Choroid plexus epithelial cell (primary cell): ENCODE data around the gene MTA2.
"Not testable (repeated sequence)": the region's sequence is repeated elsewhere in the genome, so short reads cannot be mapped to it uniquely, and the experiment has no call there.

Source experiments
- DNase-seq: peaks from one replicate; pipeline ENCODE4 v3.0.0-alpha.2; 2010; ENCODE audit warnings: low read depth
- H3K4me3 ChIP-seq: 2 replicates; pipeline ENCODE4 v1.5.1; 2011; ENCODE audit warnings: low read depth, mild to moderate bottlenecking, control low read depth, low read length, moderate library complexity
- TF ChIP-seq, protein P1 (sequence below): conservative IDR thresholded peaks from 2 replicates; pipeline ENCODE4 v1.5.1; 2011; ENCODE audit warnings: low read depth, mild to moderate bottlenecking, control low read depth, inconsistent platforms, low read length, moderate library complexity

Gene MTA2

DNA sequence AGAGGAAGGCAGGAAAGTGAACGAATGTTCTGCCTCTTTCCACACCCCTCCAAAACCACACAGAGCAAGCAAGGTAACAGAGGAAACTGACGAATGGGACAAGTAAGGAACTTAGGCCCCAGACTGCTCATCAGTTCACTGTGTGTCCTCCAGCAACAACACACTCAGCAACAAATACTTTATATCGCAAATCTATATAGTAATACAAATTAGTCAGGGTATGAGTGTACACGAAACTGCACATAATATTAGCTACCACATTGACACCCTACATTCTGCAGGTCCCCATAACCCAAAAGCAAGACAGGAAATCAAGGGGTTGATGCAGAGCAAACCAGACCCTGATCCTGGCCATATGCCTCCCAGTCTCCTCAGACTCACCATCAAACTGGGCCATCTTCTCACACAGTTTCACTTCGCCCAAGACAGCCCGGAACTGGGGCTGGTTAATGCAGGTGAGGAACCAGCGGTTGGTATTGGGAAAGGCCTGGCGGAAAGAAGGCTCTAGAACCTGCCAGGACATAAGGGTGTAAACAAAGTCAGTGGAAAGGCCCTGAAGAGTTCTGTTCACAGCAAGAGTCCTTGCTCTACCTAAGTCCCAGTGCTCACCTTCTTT, 34.5 kb downstream of the MTA2 start:
- no peak for DNase-seq
- TF ChIP-seq, protein P1, sequence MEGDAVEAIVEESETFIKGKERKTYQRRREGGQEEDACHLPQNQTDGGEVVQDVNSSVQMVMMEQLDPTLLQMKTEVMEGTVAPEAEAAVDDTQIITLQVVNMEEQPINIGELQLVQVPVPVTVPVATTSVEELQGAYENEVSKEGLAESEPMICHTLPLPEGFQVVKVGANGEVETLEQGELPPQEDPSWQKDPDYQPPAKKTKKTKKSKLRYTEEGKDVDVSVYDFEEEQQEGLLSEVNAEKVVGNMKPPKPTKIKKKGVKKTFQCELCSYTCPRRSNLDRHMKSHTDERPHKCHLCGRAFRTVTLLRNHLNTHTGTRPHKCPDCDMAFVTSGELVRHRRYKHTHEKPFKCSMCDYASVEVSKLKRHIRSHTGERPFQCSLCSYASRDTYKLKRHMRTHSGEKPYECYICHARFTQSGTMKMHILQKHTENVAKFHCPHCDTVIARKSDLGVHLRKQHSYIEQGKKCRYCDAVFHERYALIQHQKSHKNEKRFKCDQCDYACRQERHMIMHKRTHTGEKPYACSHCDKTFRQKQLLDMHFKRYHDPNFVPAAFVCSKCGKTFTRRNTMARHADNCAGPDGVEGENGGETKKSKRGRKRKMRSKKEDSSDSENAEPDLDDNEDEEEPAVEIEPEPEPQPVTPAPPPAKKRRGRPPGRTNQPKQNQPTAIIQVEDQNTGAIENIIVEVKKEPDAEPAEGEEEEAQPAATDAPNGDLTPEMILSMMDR: no peak
- no peak overlapping the region for H3K4me3 ChIP-seq

DNA sequence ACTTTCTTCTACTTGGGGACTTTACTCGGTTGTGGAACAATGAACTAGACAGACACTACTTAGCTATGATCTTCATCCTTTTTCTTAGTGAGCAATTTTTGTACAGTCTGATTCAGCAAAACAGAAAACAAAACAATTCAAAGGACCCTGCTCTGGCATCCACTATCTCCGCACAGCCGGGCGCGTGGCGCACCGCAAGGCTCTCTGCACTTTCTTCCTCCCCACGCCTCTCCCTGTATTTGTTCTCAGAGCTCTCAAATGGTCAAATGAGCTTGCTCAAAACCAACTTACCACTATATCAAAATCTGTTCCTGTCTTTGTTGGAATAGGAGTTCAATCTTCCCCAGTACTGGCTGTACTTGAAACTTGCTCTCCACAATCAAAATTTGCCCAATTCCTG, 35.4 kb downstream of the MTA2 start:
- no peak overlapping the region for H3K4me3 ChIP-seq
- DNase-seq: no peak
- TF ChIP-seq, protein P1: no peak

DNA sequence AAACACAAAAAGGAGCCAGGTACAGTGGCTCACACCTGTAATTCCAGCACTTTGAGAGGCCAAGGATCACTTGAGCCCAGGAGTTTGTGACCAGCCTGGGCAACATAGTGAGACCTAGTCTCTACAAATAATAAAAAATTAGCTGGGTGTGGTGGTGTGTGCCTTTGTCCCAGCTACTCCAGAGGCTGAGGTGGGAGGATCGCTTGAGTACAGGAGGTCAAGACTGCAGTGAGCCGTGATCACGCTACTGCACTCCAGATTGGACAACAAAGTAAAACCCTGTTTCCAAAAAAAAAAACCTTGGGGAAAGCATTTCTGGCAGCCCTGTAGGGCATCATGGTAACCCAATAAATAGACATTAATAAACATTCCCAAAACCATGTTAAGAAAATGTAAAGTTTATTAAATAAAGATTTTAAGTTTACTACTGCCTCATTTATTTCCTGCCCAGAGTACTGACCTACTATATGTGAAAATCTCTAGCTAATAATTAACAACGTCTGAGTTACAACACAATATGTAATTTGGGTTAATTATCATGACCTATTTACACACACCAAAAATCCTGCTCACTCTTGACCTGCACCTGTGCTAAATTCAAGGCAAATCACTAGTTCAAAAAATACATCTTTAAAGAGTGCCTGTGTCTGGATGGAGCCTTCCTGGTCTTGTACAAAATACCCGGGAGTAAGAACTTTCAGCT, 36.4 kb downstream of the MTA2 start:
- TF ChIP-seq, protein P1: no peak
- DNase-seq: no peak
- H3K4me3 ChIP-seq: no peak overlapping the region

DNA sequence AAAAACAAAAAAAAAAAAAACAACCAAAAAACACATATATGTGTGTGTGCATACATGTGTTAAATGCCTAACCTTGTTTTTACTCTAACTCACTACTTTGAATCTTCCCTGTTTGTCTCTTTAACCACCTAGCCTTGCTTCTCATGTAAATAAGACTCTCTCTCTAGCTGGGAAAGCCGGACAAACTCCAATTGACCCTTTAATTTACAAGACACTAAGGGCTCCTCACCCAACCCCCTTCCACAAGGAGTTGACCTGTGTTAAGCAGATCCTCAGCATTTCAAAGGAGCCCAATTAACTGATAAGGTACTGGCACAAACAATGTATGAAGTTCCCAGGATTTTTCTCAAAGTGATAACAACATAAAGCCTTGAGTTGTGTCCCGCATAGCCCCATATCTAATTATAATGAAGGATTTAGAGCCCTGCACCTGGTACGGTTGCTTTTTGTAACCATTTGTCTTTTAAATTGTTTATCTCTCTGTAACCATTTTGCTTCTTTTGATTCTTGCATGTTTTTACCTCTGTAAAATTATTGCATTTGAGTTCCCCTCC, 39.9 kb downstream of the MTA2 start:
- not testable (repeated sequence) for H3K4me3 ChIP-seq, DNase-seq

DNA sequence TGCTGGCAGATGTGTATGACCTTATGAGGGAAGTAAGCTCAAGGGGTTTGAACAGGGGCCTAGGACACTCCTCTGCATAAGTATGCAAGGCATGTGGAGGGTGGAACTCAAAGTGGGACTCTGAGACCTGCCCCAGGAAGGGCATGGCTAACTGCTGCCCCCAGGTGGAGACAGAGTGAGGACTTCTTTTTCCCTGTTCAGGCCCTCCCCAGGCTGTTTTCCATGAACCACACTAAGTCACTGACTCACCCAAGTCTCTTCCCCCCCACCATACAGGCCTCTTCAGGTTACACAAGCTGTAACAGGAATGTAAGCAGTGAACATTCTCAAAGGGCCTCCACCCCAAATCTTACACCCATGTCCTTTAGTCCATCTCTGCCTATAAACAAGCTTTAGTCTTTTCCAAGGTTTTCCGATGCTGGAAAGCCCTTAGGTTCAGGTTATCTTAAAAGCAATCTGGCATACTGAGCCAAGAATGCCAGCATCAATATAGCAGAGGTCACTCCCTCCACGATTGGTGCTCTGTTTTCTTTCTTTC, 41.0 kb downstream of the MTA2 start:
- TF ChIP-seq, protein P1: peak; percentile 96
- peak; percentile 99 for DNase-seq
- no peak overlapping the region for H3K4me3 ChIP-seq

DNA sequence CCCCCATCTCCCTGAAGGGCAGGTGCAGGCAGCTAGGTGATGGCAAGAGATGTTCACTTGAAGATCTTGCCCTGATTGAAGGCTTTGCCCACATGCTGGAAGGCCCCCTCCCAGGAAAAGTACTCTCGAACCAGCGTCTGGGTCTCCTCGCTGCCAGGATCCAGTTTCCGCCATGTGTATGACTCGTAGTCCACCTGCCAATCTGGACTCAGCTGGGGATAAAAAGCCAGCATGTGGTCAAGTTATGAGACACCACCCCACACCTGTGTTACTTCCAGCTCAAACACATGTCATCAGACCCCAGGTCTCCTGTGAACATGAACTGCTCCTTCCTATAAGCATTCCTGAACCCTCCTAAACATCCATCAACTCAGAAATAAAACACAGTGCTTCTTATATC, 42.0 kb downstream of the MTA2 start:
- H3K4me3 ChIP-seq, DNase-seq: not testable (repeated sequence)

DNA sequence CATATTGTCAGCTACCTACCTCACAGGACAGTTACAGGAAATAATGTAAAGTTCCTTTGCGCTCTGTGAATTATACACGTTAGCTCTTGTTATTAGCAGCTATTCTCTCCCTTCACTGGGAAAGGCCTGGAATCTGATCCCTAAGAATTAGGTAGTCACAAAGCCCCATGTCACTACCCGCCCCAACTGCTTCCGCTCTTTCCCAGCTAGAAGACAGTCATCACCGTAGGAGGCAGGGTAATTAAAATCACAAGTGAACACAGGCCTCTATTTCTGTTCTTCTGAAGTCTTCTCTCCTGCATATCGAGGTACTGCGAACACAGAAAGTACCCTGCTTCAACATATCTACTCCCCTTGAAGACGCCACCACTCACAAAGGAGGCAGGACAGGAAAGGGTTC, 42.5 kb downstream of the MTA2 start:
- no peak overlapping the region for H3K4me3 ChIP-seq
- no peak for DNase-seq
- TF ChIP-seq, protein P1: no peak

DNA sequence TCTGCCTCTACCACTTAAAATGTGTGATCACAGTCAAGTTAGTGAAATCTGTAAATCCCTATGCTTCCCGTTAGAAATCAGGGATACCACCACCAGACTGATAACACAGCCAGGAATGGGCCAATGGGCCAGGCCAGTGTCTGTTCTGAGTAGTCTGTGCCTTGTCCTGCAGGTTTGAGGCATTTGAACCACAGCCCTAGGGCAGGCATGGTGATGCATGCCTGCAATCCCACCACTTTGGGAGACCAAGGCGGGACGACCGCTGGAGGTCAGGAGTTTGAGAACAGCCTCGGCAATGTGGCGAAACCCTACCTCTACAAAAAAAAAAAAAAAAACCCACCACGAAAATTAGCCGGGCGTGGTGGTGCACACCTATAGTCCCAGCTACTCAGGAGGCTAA, 43.0 kb downstream of the MTA2 start:
- TF ChIP-seq, protein P1: no peak
- no peak for DNase-seq
- no peak overlapping the region for H3K4me3 ChIP-seq
